Stimulated activated CD4-positive, alpha-beta T cell treated with anti-CD3 and anti-CD28 coated beads, Interleukin-1b, Interleukin-23, amount 100 ng/mL, for 1 hour (primary cell): Measurements from ENCODE around the gene SUN1.

ENCODE experiments used
- DNase-seq, 2 donors: peaks; one replicate each; pipeline ENCODE4 v3.0.0-alpha.2; 2020; ENCODE audit warnings: low read depth in 2 of 2

SUN1 gene

GRCh38 chr7:891805-892204 is 59.5 kb downstream of the SUN1 start:
- no peak for DNase-seq

- DNase-seq: no peak
Observed at GRCh38 chr7:892648-893593, 60.6 kb downstream of the SUN1 start.

GRCh38 chr7:893686-894085 is 61.4 kb downstream of the SUN1 start:
- DNase-seq: no peak

GRCh38 chr7:894164-894867 is 62.0 kb downstream of the SUN1 start:
- DNase-seq: no peak

- DNase-seq: no peak
Observed at GRCh38 chr7:894927-895450, 62.7 kb downstream of the SUN1 start.

GRCh38 chr7:895451-896052 is 63.3 kb downstream of the SUN1 start:
- DNase-seq: no peak

GRCh38 chr7:896346-897075 is 64.2 kb downstream of the SUN1 start:
- no peak for DNase-seq

GRCh38 chr7:897086-897485 is 64.8 kb downstream of the SUN1 start:
- no peak for DNase-seq

GRCh38 chr7:897771-898376 is 65.6 kb downstream of the SUN1 start:
- no peak for DNase-seq

- DNase-seq: no peak
Observed at GRCh38 chr7:898460-898854, 66.2 kb downstream of the SUN1 start.

GRCh38 chr7:898855-899681 is 66.8 kb downstream of the SUN1 start:
- DNase-seq: no peak

- DNase-seq: no peak
Observed at GRCh38 chr7:899806-900205, 67.5 kb downstream of the SUN1 start.

GRCh38 chr7:900331-901040 is 68.2 kb downstream of the SUN1 start:
- no peak for DNase-seq

- no peak for DNase-seq
Observed at GRCh38 chr7:901041-901387, 68.7 kb downstream of the SUN1 start.

GRCh38 chr7:901388-902154 is 69.3 kb downstream of the SUN1 start:
- DNase-seq: no peak

- no peak for DNase-seq
Observed at GRCh38 chr7:902996-903395, 70.7 kb downstream of the SUN1 start.

GRCh38 chr7:903921-904755 is 71.9 kb downstream of the SUN1 start:
- no peak for DNase-seq

GRCh38 chr7:904847-905246 is 72.6 kb downstream of the SUN1 start:
- DNase-seq: no peak
